ENCODE measurements around the gene PCLO. TPM values are rescaled to one million over a fixed set of nuclear protein-coding genes. Genes with fewer than 3 reads are reported as not detected.

The PCLO gene
- total RNA-seq, 6 donors from 2014 or later = 3.0 to 19.8 (median 8.6) TPM

- Histone ChIP-seq H3K9me3 (no peaks in the 10 kb centered on the region), H3K27me3 (no peaks in the 10 kb centered on the region), H3K36me3 (no peaks in the 10 kb centered on the region), H3K4me3 (no peak overlapping the region), H3K27ac (no peak overlapping the region), H3K4me1 (no peaks in the 10 kb centered on the region)
- DNase-seq = no peak
- 77 to 97% methylated on average over 1 of the region's 1 CpG for WGBS, 2 donors
- no peak for ATAC-seq (ENCODE audit: low FRiP score in 2 of 2)
- no peak for TF ChIP-seq POLR2AphosphoS5 (IDR thresholded peaks at IDR 0.05)
These were observed 198.4 kb downstream of the PCLO start for GRCh38 chr7:82964150-82964882.

- no peaks in the 10 kb centered on the region for H3K36me3 ChIP-seq
- ATAC-seq (ENCODE audit: low FRiP score in 2 of 2) = no peak
- H3K4me3 ChIP-seq = no peak overlapping the region
- H3K4me1 ChIP-seq = no peaks in the 10 kb centered on the region
- TF ChIP-seq EP300 (IDR thresholded peaks at IDR 0.05) (no peak), POLR2A (IDR thresholded peaks at IDR 0.05) (no peak), CTCF (IDR thresholded peaks at IDR 0.05) (no peak), POLR2AphosphoS5 (IDR thresholded peaks at IDR 0.05) (no peak)
- DNase-seq = no peak
- no peak overlapping the region for H3K27ac ChIP-seq
- 89 to 97% methylated on average over 3 of the region's 3 CpGs for WGBS, 2 donors
- H3K9me3 ChIP-seq = no peaks in the 10 kb centered on the region
- no peaks in the 10 kb centered on the region for H3K27me3 ChIP-seq
These were observed 201.4 kb downstream of the PCLO start for GRCh38 chr7:82961240-82961639.

- Histone ChIP-seq H3K36me3 (no peaks in the 10 kb centered on the region), H3K27me3 (no peaks in the 10 kb centered on the region), H3K9me3 (no peaks in the 10 kb centered on the region), H3K4me3 (no peak overlapping the region), H3K27ac (no peak overlapping the region), H3K4me1 (no peaks in the 10 kb centered on the region)
- TF ChIP-seq POLR2A (IDR thresholded peaks at IDR 0.05) = no peak
- no peak for TF ChIP-seq POLR2AphosphoS5 (IDR thresholded peaks at IDR 0.05)
- no peak for TF ChIP-seq CTCF (IDR thresholded peaks at IDR 0.05)
- TF ChIP-seq EP300 (IDR thresholded peaks at IDR 0.05) = no peak
- 47 to 60% methylated on average over 2 of the region's 2 CpGs for WGBS, 2 donors
- no peak for DNase-seq
- ATAC-seq (ENCODE audit: low FRiP score in 2 of 2) = no peak
These were observed 203.2 kb downstream of the PCLO start for GRCh38 chr7:82959528-82959927.

GRCh38 chr7:82957521-82957920, 205.2 kb downstream of the PCLO start:
- TF ChIP-seq POLR2AphosphoS5 (IDR thresholded peaks at IDR 0.05) (no peak), CTCF (IDR thresholded peaks at IDR 0.05) (no peak), POLR2A (IDR thresholded peaks at IDR 0.05) (no peak), EP300 (IDR thresholded peaks at IDR 0.05) (no peak)
- Histone ChIP-seq H3K27ac (no peak overlapping the region), H3K36me3 (no peaks in the 10 kb centered on the region), H3K4me3 (no peak overlapping the region), H3K9me3 (no peaks in the 10 kb centered on the region), H3K27me3 (no peaks in the 10 kb centered on the region), H3K4me1 (no peaks in the 10 kb centered on the region)
- ATAC-seq (ENCODE audit: low FRiP score in 2 of 2) (no peak), DNase-seq (no peak)
- 71 to 82% methylated on average over 1 of the region's 1 CpG for WGBS, 2 donors

GRCh38 chr7:82953324-82954027, 209.2 kb downstream of the PCLO start:
- no peak overlapping the region for H3K4me3 ChIP-seq
- ATAC-seq (ENCODE audit: low FRiP score in 2 of 2) = no peak

More at GRCh38 chr7:82953324-82954027, 209.2 kb downstream of the PCLO start:
- H3K27me3 ChIP-seq = no peaks in the 10 kb centered on the region
- no peaks in the 10 kb centered on the region for H3K4me1 ChIP-seq
- H3K9me3 ChIP-seq = no peaks in the 10 kb centered on the region
- DNase-seq = no peak
- no peaks in the 10 kb centered on the region for H3K36me3 ChIP-seq
- 88 to 89% methylated on average over 6 of the region's 6 CpGs for WGBS, 2 donors
- no peak overlapping the region for H3K27ac ChIP-seq
- TF ChIP-seq POLR2AphosphoS5 (IDR thresholded peaks at IDR 0.05) (no peak), EP300 (IDR thresholded peaks at IDR 0.05) (no peak), POLR2A (IDR thresholded peaks at IDR 0.05) (no peak), CTCF (IDR thresholded peaks at IDR 0.05) (no peak)
